CD4-positive, alpha-beta T cell treated with Interleukin-6 at 100 ng/mL for 8 hours (primary cell): Measurements from ENCODE around the gene HTRA3.
A peak's percentile ranks its signal among the peaks of the same experiment; 100 is the strongest.

ENCODE experiments used
- DNase-seq: peaks from one replicate; pipeline ENCODE4 v3.0.0-alpha.2; 2020; ENCODE audit warnings: mixed read lengths, low spot score

The HTRA3 gene

GRCh38 chr4:8234715-8235114 lies 34.8 kb upstream of the HTRA3 start:
- no peak for DNase-seq

GRCh38 chr4:8235224-8235623 lies 34.3 kb upstream of the HTRA3 start:
- DNase-seq = no peak

- no peak for DNase-seq
These were observed 33.9 kb upstream of the HTRA3 start for GRCh38 chr4:8235686-8236085.

- no peak for DNase-seq
These were observed 33.2 kb upstream of the HTRA3 start for GRCh38 chr4:8236106-8236919.

- no peak for DNase-seq
These were observed 32.7 kb upstream of the HTRA3 start for GRCh38 chr4:8236920-8237195.

GRCh38 chr4:8237256-8237989 lies 32.1 kb upstream of the HTRA3 start:
- no peak for DNase-seq

GRCh38 chr4:8238036-8238511 lies 31.5 kb upstream of the HTRA3 start:
- no peak for DNase-seq

- DNase-seq = no peak
These were observed 31.0 kb upstream of the HTRA3 start for GRCh38 chr4:8238515-8239053.

GRCh38 chr4:8239226-8239625 lies 30.3 kb upstream of the HTRA3 start:
- no peak for DNase-seq

- DNase-seq = no peak
These were observed 29.9 kb upstream of the HTRA3 start for GRCh38 chr4:8239661-8240060.

GRCh38 chr4:8240211-8241041 lies 29.1 kb upstream of the HTRA3 start:
- no peak for DNase-seq

- DNase-seq = no peak
These were observed 28.3 kb upstream of the HTRA3 start for GRCh38 chr4:8241211-8241779.

GRCh38 chr4:8241895-8242696 lies 27.5 kb upstream of the HTRA3 start:
- peak; percentile 67 for DNase-seq

GRCh38 chr4:8242782-8243560 lies 26.6 kb upstream of the HTRA3 start:
- no peak for DNase-seq

- no peak for DNase-seq
These were observed 25.4 kb upstream of the HTRA3 start for GRCh38 chr4:8244001-8244757.

GRCh38 chr4:8244931-8245460 lies 24.6 kb upstream of the HTRA3 start:
- DNase-seq = no peak

GRCh38 chr4:8245884-8246833 lies 23.4 kb upstream of the HTRA3 start:
- no peak for DNase-seq
